SK-N-SH treated with all-trans-retinoic acid at 6 μM for 48 hours (cell line): ENCODE results near the gene CPSF2.

ENCODE experiments used
- ATAC-seq: fragments of 200-7000 bp; cut with Tn5 transposase; 3 replicates; pipeline ENCODE4 v1.9.1; 2020; ENCODE audit warnings: mild to moderate bottlenecking, moderate library complexity
- ARNTL ChIP-seq: fragments of 450-650 bp; formaldehyde crosslinking; IDR thresholded peaks from 2 replicates; pipeline ENCODE4 v1.5.0; 2020; ENCODE audit warnings: low read depth, mild to moderate bottlenecking, moderate library complexity, borderline replicate concordance
- CSDC2 ChIP-seq: fragments of 250-450 bp; sonication (Bioruptor Pico); IDR thresholded peaks from 2 replicates; pipeline ENCODE4 v1.5.0; 2020; ENCODE audit warnings: mild to moderate bottlenecking, moderate library complexity
- CSRNP3 ChIP-seq: fragments of 250-450 bp; sonication (Bioruptor Pico); IDR thresholded peaks from 2 replicates; pipeline ENCODE4 v1.5.1; 2021; ENCODE audit warnings: mild to moderate bottlenecking, moderate library complexity
- ISL1 ChIP-seq: fragments of 250-450 bp; sonication (Bioruptor Pico); IDR thresholded peaks from 2 replicates; pipeline ENCODE4 v2.1.2; 2022; ENCODE audit warnings: mild to moderate bottlenecking, moderate library complexity
- POU6F1 ChIP-seq: fragments of 250-450 bp; sonication (Bioruptor Pico); IDR thresholded peaks from 2 replicates; pipeline ENCODE4 v1.8.0; 2021; ENCODE audit warnings: low read depth, mild to moderate bottlenecking, moderate library complexity, borderline replicate concordance
- SNAI2 ChIP-seq: fragments of 250-450 bp; sonication (Bioruptor Pico); IDR thresholded peaks from 2 replicates; pipeline ENCODE4 v1.5.0; 2020; ENCODE audit warnings: mild to moderate bottlenecking, moderate library complexity
- TCF4 ChIP-seq: fragments of 250-450 bp; sonication (Bioruptor Pico); IDR thresholded peaks from 2 replicates; pipeline ENCODE4 v1.8.0; 2021; ENCODE audit warnings: mild to moderate bottlenecking, moderate library complexity, borderline replicate concordance
- ZC3H10 ChIP-seq: fragments of 250-450 bp; sonication (Bioruptor Pico); IDR thresholded peaks from 2 replicates; pipeline ENCODE4 v1.5.1; 2021; ENCODE audit warnings: mild to moderate bottlenecking, moderate library complexity
- ZFP3 ChIP-seq: fragments of 250-450 bp; sonication (Bioruptor Pico); IDR thresholded peaks from 2 replicates; pipeline ENCODE4 v1.5.0; 2020; ENCODE audit warnings: mild to moderate bottlenecking, moderate library complexity
- ZNF70 ChIP-seq: fragments of 450-650 bp; formaldehyde crosslinking; IDR thresholded peaks from 2 replicates; pipeline ENCODE4 v1.5.0; 2020; ENCODE audit warnings: mild to moderate bottlenecking, moderate library complexity
- TF ChIP-seq, protein P1 (sequence below): fragments of 250-450 bp; sonication (Bioruptor Pico); IDR thresholded peaks from 2 replicates; pipeline ENCODE4 v1.8.0; 2020; ENCODE audit warnings: mild to moderate bottlenecking, moderate library complexity, borderline replicate concordance
- TF ChIP-seq, protein P2 (sequence below): fragments of 250-450 bp; sonication (Bioruptor Pico); IDR thresholded peaks from 2 replicates; pipeline ENCODE4 v1.5.0; 2020; ENCODE audit warnings: mild to moderate bottlenecking, moderate library complexity

The CPSF2 gene

GRCh38 chr14:92144708-92145107, 22.9 kb downstream of the CPSF2 start:
- TF ChIP-seq ZFP3 (CRISPR knock-in tag) = no peak
- TF ChIP-seq ISL1 = peak; percentile 54
- ATAC-seq = peak; percentile 46; the same call in 2 of the 3 replicates

DNA sequence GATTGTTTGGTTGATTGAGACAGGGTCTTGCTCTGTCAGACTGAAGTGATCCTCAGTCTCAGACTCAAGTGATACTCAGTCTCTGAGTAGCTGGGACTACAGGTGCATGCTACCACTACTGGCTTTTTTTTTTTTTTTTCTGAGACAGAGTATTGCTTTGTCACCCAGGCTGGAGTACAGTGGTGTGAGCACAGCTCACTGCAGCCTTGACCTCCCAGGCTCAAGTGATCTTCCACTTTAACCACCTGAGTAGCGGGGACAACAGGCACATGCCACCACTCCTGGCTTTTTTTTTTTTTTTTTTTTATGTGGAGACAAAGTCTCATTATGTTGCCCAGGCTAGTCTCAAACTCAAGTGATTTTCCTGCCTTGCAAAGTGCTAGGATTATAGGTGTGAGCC, 31.8 kb downstream of the CPSF2 start:
- TF ChIP-seq CSDC2 (no peak), CSRNP3 (CRISPR knock-in tag) (no peak), ZC3H10 (CRISPR knock-in tag) (no peak), POU6F1 (CRISPR knock-in tag) (no peak), ZNF70 (CRISPR knock-in tag) (no peak), SNAI2 (CRISPR knock-in tag) (no peak), ZFP3 (CRISPR knock-in tag) (no peak)
- TF ChIP-seq, protein P1, sequence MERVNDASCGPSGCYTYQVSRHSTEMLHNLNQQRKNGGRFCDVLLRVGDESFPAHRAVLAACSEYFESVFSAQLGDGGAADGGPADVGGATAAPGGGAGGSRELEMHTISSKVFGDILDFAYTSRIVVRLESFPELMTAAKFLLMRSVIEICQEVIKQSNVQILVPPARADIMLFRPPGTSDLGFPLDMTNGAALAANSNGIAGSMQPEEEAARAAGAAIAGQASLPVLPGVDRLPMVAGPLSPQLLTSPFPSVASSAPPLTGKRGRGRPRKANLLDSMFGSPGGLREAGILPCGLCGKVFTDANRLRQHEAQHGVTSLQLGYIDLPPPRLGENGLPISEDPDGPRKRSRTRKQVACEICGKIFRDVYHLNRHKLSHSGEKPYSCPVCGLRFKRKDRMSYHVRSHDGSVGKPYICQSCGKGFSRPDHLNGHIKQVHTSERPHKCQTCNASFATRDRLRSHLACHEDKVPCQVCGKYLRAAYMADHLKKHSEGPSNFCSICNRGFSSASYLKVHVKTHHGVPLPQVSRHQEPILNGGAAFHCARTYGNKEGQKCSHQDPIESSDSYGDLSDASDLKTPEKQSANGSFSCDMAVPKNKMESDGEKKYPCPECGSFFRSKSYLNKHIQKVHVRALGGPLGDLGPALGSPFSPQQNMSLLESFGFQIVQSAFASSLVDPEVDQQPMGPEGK (CRISPR knock-in tag) = no peak
- ATAC-seq = no peak

DNA sequence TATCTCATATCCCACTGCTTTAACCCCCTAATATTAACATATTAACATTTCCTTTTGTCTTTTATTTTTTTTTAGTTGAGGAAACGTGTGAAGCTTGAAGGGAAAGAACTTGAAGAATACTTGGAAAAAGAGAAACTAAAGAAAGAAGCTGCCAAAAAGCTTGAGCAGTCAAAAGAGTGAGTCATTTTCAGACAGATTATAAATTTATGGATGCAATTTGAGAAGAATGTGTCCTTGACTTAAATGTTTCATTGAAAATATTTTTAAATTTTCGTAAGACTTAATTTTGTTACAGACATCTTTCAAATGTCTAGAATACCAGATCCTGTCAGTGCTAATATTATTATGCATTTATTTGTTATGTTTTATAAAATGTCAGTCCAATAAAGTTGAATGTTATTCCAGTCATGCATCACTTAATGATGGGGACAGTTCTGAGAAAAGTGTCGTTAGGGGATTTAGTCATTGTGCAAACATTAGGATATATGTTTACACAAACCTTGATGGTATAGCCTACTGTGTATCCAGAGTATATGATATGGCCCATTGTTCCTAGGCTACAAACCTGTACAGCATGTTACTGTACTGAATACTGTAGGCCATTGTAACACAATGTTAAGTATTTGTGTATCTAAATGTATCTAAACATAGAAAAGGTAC, 32.6 kb downstream of the CPSF2 start:
- no peak for TF ChIP-seq CSDC2
- peak; percentile 97 for TF ChIP-seq ISL1
- peak; percentile 60 for ATAC-seq

GRCh38 chr14:92160619-92161018, 38.9 kb downstream of the CPSF2 start:
- no peak for TF ChIP-seq ARNTL
- TF ChIP-seq ISL1 = 0 out of 2 replicates have a peak, but pooled peaks have one; percentile 18
- no peak for TF ChIP-seq POU6F1 (CRISPR knock-in tag)
- ATAC-seq = no peak

DNA sequence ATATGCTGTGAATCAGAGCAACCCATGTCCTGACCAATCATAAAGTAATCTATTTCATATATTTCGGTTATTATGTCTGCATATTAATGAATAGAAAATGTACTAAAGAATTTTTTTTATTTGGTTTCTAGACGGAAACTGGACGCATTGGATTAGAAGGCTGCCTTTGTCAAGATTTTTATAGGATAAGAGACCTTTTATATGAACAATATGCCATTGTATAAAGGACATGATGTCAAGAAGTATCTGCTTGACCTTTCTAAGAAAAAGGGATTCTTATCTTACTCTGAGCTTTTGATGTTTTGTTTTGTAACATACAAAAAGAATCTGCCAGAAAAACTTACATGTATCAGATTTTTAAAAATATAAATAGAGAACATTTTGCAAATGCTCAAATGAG, 39.8 kb downstream of the CPSF2 start:
- ATAC-seq = no peak
- TF ChIP-seq, protein P2, sequence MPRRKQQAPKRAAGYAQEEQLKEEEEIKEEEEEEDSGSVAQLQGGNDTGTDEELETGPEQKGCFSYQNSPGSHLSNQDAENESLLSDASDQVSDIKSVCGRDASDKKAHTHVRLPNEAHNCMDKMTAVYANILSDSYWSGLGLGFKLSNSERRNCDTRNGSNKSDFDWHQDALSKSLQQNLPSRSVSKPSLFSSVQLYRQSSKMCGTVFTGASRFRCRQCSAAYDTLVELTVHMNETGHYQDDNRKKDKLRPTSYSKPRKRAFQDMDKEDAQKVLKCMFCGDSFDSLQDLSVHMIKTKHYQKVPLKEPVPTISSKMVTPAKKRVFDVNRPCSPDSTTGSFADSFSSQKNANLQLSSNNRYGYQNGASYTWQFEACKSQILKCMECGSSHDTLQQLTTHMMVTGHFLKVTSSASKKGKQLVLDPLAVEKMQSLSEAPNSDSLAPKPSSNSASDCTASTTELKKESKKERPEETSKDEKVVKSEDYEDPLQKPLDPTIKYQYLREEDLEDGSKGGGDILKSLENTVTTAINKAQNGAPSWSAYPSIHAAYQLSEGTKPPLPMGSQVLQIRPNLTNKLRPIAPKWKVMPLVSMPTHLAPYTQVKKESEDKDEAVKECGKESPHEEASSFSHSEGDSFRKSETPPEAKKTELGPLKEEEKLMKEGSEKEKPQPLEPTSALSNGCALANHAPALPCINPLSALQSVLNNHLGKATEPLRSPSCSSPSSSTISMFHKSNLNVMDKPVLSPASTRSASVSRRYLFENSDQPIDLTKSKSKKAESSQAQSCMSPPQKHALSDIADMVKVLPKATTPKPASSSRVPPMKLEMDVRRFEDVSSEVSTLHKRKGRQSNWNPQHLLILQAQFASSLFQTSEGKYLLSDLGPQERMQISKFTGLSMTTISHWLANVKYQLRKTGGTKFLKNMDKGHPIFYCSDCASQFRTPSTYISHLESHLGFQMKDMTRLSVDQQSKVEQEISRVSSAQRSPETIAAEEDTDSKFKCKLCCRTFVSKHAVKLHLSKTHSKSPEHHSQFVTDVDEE = no peak
- TF ChIP-seq CSRNP3 (CRISPR knock-in tag) (no peak), TCF4 (no peak)
